Testis (tissue), 2 donors: ENCODE results near the gene DLX2.

Experiments used
- CTCF ChIP-seq, 3 experiments: fragments of 450-650 bp in 2 of 3; fragments of 200-600 bp in 1 of 3; sonication (generic) in 1 of 3; IDR thresholded peaks; one replicate each; pipeline ENCODE4 v1.5.1; 2016 to 2019; ENCODE audit warnings: antibody characterized with exemption in 3 of 3, mild to moderate bottlenecking in 2 of 3, moderate library complexity in 1 of 3
- POLR2A ChIP-seq: fragments of 450-650 bp; IDR thresholded peaks from one replicate; pipeline ENCODE4 v1.6.1; 2017; ENCODE audit warnings: antibody characterized with exemption, mild to moderate bottlenecking, moderate library complexity

- TF ChIP-seq CTCF (IDR thresholded peaks at IDR 0.05) (no peak), POLR2A (no peak)
Observed at GRCh38 chr2:172062402-172063004, 40.2 kb downstream of the DLX2 start.
